COLO829 (cell line): ENCODE measurements around the gene EML4.

Experiments used
- DNase-seq: peaks from one replicate; pipeline ENCODE4 v3.0.0; 2012; ENCODE audit warnings: low spot score

Gene EML4

GRCh38 chr2:42196070-42196402 lies 26.9 kb downstream of the EML4 start:
- DNase-seq: no peak

- peak; percentile 10 for DNase-seq
These were observed 27.5 kb downstream of the EML4 start for GRCh38 chr2:42196403-42197267.

DNA sequence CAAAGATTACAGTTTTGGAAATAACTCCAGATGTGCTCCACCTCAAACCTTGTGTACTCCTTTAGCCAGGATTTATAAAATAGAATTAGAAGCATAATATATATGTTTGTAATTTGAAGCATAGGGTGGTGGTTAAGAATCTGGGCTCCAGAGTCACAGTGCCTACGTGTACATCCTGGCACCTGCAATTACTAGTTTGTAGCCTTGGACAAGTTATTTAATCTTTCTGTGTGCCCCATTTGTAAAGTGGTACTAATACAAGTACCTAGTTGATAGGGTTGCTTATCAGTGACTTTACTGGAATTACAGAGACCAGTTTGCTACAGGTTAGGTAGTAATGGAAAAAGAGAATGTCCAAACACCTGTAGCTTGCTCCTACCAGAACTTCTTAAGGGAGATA lies 28.6 kb downstream of the EML4 start:
- no peak for DNase-seq

DNA sequence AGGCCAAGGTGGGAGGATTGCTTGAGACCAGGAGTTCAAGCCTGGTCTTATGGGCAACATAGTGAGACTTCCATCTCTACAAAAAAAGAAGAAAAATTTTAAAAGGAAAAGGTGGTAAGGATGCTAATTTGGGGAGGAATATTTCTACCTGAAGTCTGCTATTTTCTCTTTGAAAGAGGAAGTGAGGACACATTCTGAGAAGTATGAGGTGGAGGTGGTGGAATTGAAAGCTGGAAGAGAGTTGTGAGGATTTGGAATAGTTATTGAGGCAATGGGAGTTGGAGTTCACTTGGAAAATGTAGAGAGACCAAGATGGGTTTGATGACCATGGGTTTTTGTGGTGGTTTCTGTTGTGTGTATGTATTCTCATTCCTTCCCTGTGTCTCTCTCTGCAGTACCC lies 29.3 kb downstream of the EML4 start:
- DNase-seq: no peak

GRCh38 chr2:42199002-42199401 lies 29.8 kb downstream of the EML4 start:
- DNase-seq: no peak

DNA sequence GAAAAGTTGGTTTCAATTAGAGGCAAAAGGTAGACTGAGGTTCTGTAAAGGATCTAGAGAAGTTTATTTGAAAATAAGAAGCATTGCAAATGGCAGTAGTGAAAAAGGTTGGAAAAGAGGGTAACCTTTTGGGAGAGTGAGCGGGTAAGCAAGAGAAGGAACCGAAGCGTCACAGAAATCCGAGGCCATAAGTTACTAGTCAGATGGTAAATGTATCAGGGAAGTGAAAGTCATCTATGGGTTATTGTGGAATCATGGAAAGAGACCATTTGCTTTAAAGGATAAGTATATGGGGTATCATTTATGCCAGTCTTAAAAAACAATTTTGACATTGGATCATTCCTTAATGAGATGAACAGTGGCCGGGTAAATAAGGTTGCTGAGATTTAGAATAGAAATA lies 30.5 kb downstream of the EML4 start:
- DNase-seq: no peak

- no peak for DNase-seq
These were observed 32.0 kb downstream of the EML4 start for GRCh38 chr2:42200926-42201855.

- DNase-seq: no peak
These were observed 33.5 kb downstream of the EML4 start for GRCh38 chr2:42202634-42203008.

- no peak for DNase-seq
These were observed 34.6 kb downstream of the EML4 start for GRCh38 chr2:42203792-42204191.

GRCh38 chr2:42205337-42205736 lies 36.2 kb downstream of the EML4 start:
- DNase-seq: no peak

DNA sequence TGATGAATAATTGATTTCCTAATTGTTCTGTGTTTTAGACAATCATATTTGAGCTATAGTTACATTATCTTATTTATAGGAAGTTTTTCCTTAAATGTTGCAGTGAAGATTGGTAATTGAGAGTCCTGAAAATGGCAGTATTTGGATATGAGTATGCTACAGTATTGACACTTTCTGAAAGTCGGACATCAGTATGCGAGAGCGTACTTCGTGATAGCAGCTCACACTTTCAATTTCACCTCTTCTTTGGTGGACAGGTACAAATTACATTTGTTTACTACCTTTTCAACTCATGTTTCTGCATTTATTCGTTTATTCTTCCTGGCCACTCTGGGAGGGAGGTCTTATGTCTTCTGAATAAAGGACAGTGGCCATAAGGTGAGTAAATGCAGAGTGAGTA lies 38.7 kb downstream of the EML4 start:
- no peak for DNase-seq

GRCh38 chr2:42210203-42210602 lies 41.0 kb downstream of the EML4 start:
- DNase-seq: no peak

DNA sequence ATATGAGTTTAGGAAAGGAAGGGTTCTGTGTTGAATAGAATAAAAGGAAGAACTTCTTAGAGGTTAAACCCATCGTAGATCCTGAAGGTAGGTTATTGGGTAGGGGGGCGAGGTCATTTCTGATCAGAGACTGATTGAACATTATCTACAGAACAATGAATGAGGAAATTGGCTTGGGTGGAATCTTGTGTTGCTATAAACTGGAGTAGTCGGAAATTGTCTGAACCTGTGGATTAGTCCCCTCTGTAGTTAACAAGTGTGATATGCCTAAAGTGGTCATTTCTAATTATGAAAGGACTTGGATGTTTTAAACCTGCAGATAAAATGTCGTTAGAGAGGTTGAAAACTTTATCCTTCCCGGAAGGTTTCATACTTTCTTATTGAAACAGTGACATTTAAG lies 42.1 kb downstream of the EML4 start:
- DNase-seq: no peak

DNA sequence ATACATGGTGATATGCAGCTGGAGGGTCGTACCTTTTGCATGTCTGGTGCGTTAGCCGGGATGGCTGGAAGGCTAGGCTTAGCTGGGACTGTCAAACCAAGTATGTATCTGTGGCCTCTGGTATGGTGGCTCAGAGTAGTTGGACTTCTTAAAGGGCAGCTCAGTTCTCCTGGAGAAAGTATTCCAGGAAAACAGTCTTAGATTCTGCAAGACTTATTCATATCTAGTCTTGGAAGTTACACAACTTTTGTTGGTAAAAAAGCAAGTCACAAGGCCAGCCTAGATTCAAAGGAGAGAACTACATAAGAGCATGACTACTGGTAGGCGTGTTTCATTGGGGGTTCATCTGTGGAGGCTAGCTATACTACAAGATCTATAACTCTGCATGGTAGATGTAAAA lies 45.5 kb downstream of the EML4 start:
- no peak for DNase-seq

DNA sequence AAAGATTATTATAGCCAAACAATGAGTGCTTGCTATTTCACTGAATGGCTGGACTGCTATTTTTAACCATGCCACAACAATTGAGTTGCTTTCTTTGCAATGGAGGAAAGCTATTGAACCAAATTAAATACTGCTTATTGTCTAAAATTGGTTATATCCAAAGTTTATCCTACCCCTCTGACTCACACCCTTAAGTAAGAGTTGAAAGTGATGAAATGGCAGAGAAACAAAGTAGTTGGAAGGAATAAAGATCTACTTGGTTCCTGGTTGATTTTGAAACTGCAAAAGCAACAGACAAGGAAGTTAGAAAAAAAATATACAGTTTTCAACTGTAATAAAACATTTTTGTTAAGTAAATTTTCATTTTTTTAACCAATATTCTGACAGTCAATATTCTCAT lies 47.5 kb downstream of the EML4 start:
- DNase-seq: no peak

GRCh38 chr2:42217307-42217706 lies 48.2 kb downstream of the EML4 start:
- DNase-seq: no peak

GRCh38 chr2:42217914-42218313 lies 48.8 kb downstream of the EML4 start:
- no peak for DNase-seq

GRCh38 chr2:42218712-42219111 lies 49.6 kb downstream of the EML4 start:
- no peak for DNase-seq

GRCh38 chr2:42219160-42219559 lies 50.0 kb downstream of the EML4 start:
- no peak for DNase-seq

DNA sequence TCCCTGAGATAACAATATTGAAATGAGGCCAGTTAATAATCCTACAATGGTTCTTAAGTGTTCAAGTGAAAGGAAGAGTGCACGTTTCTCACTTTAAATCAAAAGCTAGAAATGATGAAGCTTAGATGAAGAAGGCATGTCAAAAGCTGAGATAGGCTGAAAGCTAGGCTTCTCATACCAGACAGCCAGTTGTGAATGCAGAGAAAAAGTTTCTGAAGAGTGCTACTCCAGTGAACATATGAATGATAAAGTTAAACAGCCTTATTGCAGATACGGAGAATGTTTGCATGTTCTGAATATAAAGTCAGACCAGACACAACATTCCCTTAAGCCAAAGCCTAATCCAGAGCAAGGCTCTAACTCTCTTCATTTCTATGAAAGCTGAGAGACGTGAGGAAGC lies 51.4 kb downstream of the EML4 start:
- no peak for DNase-seq

DNA sequence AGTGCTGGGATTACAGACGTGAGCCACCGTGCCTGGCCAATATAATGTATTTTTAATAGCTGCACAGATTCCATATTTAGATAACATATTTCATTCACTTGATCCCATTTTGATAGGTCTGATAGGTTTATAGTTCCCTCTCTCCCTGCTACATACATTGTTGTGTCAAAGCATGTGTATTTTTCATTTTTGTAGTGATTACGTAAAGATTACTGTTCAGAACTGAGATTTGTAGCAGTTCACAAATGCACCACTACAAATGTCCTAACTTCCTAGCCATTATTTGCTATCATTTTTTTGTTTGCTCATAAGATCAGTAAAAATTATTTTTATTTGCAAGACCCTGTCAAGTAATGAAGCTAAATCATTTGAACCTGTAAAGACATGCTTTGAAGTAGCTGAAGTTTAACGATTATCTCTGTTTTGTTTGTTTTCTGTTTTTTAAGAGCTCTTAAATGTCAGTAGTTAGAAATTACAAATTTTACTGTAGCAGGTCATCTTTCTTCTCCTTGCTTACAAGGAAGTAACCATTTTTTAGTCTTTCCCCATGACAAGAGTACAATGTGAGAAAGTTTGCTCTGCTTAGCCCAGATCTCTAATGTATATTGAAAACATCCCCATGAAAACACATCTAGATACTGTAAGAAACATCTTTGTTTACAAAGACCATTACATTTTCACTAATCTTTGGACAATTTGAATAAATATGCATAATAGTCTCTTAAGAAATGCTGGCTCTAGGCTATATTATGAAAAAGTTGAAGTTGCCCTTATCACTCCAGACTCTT lies 54.1 kb downstream of the EML4 start:
- no peak for DNase-seq

DNA sequence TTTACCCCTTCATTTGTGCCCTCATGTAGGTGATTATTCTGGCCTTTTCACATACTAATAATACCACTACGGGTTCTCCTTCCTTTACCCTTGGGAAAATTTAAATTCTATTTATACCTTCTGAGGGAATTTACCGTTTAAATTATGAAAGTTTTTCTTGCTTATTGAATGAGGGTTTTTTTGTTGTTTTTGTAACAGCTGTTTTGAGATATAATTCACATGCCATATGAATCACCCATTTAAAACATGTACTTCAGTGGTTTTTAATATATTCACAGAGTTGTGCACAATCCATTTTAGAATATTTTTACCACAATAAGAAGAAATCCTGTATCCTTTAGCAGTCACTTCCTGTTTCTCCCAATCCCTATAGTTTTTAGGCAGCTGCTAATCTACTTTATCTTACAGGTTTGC lies 54.7 kb downstream of the EML4 start:
- no peak for DNase-seq
